ENCODE data around the gene RPS21.

RPS21 gene

GRCh38 chr20:62386383-62387218 is at the start of gene RPS21:
Gene RPS21 (plus strand): TSS chr20:62387103. CDS start chr20:62387339, 236 bp downstream.
- peak; percentile 63 for DNase-seq

- no peak for DNase-seq
Observed at GRCh38 chr20:62337558-62338293, 49.2 kb upstream of the RPS21 start.

- no peak for DNase-seq
Observed at GRCh38 chr20:62338294-62338620, 48.6 kb upstream of the RPS21 start.

GRCh38 chr20:62339647-62340062 is 47.2 kb upstream of the RPS21 start:
- no peak for DNase-seq

GRCh38 chr20:62342910-62343309 is 44.0 kb upstream of the RPS21 start:
- no peak for DNase-seq

DNA sequence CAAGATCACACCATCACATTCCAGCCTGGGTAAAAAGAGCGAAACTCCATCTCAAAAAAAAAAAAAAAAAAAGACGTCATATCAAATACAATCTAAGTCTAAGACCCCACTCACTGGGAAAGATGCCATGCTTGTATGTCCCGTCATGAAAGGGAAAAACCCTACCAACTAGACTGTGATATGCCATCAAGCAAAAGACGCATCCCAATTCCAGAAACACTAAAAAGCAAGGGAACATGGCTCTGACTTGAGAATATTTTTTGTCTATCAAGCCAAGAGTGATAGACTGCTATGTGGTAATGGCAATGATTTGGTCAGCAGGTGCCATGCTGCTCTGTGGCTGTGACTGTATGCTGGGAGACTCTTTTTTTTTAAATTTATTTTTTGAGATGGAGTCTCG is 42.8 kb upstream of the RPS21 start:
- DNase-seq: no peak

GRCh38 chr20:62344782-62345181 is 42.1 kb upstream of the RPS21 start:
- DNase-seq: no peak

DNA sequence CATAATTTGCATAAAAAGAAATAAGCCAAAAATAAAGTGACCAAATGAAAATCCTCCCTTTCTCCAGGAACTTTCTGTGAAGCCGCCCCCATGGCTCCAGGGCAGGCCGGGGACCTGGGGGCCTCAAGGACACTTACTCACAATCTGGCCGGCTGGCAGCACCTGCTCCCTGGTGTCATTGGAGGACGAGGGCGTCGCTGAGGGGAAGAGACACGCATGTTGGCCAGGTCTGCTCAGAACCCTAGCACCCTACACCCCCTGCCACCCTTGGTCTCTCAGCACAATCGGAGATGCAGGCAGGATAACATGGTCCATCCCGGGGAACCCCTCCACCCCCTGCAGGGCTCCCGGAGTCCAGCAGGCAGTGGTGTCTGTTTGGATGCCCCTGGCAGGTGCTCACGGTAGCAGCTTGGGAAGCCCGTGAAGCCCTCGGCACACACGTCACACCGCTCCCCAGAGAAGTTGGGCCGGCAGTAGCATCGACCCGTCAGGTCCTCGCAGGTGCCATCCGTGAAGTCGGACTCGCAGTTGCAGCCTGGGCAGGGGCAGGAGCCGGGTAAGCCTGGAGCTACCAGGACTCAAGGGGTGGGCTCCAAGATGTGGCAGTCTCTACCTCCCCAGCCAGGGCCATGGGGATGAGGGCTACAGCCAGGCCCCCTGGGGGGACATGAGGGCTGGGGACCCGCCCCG is 41.1 kb upstream of the RPS21 start:
- DNase-seq: no peak

DNA sequence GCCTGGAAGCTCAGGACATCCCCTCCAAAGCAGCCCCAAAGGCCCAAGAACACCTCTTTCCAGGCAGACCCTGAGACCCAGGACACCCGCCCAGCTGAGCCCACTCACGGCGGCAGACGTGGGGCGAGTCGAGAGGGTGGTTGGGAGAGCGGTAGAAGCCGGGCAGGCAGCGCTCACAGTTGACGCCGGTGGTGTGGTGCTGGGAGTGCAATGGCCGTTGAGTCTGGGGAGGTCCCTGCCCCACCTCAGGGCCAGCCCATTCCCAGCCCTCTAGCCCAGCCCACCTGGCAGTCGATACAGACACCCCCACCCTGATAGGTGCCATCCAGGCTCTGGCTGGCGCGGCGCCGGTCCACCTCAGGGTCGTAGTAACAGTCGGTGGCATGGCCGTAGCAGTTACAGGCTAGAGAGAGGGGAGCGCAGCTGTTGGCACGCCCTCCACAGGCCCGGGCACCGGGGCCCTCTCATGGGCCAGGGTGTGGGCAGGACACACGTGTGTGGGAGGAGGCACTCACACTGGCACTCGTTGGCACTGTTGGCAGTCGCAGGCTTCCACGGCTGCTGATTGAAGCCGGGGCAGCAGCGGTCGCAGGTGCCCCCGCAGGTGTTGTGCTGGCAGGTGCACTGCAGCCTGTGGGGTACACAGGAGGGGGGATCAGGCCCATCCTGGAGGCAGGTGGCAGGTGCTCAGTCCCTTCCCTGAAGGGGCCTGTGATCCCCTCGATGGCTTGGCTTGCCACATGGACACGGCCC is 40.3 kb upstream of the RPS21 start:
- no peak for DNase-seq

GRCh38 chr20:62347151-62347404 is 39.8 kb upstream of the RPS21 start:
- no peak for DNase-seq

DNA sequence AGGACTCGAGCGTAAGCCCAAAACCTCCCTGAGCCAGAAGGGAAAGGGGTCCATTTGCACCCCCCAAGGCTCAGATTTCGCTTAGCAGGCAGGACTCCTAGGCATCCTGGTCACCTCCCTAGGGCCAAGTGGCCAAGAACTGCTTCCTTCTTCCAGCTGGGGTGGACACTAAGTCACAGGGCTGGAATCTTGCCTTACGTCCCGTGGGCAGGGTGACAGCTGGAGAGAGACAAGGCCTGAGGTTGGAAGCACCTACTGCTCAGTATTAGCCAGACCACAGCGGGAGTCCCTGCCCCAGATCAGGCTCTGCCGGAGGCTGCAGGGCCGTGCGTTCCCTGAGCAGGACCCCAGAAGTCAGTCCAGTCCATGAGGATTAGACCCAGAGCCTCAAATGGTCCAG is 39.5 kb upstream of the RPS21 start:
- no peak for DNase-seq

GRCh38 chr20:62348604-62349003 is 38.3 kb upstream of the RPS21 start:
- DNase-seq: no peak

DNA sequence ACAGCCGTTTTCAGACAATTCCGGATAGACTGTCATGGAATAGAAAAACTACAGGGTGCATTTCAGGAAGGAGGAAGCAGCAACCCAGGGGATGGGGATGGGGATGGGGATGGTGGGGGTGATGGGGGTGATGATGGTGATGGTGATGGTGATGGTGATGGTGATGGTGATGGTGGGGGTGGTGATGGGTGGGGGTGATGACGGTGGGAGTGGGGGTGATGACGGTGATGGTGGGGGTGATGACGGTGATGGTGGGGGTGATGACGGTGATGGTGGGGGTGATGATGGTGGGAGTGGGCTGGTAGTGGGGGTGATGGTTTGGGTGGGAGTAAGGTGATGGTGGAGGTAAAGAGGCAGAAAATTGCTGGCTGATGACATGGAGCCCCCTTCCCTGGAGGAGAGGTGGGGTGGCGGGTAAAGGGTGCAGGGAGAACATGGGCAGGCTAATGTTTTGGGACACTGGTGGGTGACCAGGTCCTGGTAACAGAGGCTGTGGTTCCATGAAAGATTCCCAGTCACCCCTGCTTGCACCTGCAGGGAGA is 37.3 kb upstream of the RPS21 start:
- DNase-seq: no peak

DNA sequence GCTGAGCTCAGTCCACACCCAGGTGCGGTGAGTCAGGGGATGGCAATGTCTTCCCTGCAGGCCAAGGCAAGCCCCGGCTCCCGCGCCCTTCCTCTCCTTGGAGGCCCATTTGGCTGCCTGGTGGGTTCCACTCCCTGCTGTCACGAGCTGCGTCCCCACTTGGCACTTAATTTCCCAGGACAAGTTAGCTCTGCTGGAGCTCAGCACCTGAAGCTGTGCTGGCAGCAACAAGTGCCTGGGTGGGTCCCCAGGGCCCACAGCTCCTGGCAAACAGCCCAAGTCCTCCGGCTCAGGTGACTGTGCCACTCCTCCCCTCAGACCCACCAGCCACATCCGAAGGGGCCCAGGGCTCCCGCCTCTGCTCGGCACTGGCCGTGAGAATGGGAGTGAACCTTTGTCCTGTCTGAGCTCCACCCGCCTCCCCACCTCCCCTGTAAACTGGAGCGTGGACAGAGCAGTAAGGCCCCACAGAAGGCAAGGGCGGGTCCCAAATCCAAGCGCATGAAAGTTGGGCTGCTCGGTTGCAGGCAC is 36.7 kb upstream of the RPS21 start:
- DNase-seq: no peak

DNA sequence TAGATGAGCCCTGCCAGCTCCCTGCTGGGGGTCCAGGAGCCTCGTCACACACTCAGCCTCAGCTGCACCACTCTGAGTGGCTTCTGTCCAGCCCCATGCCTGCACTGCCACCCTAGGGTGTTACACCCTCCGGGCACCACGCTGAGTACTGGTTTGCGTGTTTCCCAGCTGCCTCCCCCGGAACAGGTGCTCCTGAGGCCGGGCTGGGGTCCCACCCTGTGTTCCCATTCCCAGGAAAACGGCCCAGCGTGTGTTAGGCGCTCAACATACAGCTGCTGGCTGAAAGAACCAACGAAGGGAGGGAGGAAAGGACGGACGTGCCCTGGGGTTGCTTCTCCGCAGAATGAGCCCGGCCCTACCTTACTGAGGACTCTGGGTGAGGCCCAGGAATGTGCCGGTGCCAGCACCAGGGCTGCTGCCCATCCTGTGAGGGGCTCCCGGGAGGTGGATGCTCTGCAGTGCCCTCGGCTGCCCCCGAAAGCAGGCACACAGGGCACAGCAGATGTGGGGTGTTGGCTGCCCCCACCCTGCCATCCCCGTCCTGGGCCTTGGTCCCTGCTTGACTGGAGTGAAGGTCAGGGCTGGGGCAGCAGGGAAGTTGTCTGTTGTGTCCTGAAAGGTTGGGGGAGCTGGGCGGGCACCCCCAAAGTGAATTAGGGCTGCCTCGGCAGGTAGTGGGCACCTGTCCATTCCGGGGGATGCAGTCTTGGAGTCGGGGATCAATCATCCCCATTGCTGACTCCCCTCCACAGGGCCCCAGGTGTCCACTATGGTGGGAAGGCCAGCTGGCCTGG is 36.1 kb upstream of the RPS21 start:
- DNase-seq: no peak

- DNase-seq: no peak
Observed at GRCh38 chr20:62351469-62352401, 35.2 kb upstream of the RPS21 start.

GRCh38 chr20:62352402-62353288 is 34.3 kb upstream of the RPS21 start:
- DNase-seq: peak; percentile 60

- no peak for DNase-seq
Observed at GRCh38 chr20:62353289-62354030, 33.4 kb upstream of the RPS21 start.
